ENCODE results near the gene BCL6B.

BCL6B gene

DNA sequence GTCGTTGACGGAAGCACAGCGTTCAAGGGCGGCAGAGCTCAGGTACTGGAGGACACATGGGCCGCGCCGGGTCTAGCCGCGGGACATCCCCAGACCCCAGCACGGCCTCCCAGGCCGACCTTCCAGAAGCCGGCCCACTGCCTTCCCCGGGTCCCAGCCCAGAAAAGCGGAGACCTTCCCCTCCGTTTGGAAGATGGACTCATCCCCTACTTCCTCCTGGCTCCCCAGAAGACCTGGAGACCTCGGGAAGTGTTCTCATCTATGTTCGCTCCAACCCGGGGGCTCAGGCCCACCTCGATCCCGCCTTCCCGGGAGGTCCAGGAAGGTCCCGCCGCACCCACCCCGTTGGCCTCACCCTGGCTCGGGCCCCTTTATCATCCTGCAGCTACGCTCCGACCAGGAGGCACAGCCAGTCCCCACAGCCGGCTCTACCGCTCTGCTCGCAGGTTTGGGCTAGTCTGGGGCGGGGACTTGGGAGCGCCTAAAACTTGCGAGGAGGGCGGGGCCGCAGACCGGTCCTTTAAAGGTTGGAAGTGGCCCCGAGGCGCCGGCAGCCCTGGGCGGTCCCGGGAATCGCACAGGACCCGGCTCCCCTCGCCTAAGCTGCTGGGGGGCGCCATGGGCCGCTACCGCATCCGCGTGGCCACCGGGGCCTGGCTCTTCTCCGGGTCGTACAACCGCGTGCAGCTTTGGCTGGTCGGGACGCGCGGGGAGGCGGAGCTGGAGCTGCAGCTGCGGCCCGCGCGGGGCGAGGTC lies 27.2 kb upstream of the BCL6B start, which contains the start of gene ALOX12:
TSS of gene ALOX12 (plus strand) at position 550 of the 756 bp plus-strand sequence. CDS start at position 619, 69 bp downstream.
- TF ChIP-seq ZBTB7A (IDR thresholded peaks at IDR 0.05; ENCODE audit: low read depth), result no peak
- TF ChIP-seq CREB1 (IDR thresholded peaks at IDR 0.05; ENCODE audit: low read depth), result no peak
- TF ChIP-seq RAD21 (IDR thresholded peaks at IDR 0.05; ENCODE audit: low read depth), result no peak
- TF ChIP-seq FOXM1 (IDR thresholded peaks at IDR 0.05; ENCODE audit: borderline replicate concordance, low read depth), result no peak
- TF ChIP-seq, protein P1, sequence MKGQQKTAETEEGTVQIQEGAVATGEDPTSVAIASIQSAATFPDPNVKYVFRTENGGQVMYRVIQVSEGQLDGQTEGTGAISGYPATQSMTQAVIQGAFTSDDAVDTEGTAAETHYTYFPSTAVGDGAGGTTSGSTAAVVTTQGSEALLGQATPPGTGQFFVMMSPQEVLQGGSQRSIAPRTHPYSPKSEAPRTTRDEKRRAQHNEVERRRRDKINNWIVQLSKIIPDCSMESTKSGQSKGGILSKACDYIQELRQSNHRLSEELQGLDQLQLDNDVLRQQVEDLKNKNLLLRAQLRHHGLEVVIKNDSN (IDR thresholded peaks at IDR 0.05), result no peak
- no peak for TF ChIP-seq TAF1 (IDR thresholded peaks at IDR 0.05; ENCODE audit: low read depth)
- TF ChIP-seq, protein P2, sequence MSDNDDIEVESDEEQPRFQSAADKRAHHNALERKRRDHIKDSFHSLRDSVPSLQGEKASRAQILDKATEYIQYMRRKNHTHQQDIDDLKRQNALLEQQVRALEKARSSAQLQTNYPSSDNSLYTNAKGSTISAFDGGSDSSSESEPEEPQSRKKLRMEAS (IDR thresholded peaks at IDR 0.05), result no peak
- TF ChIP-seq, protein P3, sequence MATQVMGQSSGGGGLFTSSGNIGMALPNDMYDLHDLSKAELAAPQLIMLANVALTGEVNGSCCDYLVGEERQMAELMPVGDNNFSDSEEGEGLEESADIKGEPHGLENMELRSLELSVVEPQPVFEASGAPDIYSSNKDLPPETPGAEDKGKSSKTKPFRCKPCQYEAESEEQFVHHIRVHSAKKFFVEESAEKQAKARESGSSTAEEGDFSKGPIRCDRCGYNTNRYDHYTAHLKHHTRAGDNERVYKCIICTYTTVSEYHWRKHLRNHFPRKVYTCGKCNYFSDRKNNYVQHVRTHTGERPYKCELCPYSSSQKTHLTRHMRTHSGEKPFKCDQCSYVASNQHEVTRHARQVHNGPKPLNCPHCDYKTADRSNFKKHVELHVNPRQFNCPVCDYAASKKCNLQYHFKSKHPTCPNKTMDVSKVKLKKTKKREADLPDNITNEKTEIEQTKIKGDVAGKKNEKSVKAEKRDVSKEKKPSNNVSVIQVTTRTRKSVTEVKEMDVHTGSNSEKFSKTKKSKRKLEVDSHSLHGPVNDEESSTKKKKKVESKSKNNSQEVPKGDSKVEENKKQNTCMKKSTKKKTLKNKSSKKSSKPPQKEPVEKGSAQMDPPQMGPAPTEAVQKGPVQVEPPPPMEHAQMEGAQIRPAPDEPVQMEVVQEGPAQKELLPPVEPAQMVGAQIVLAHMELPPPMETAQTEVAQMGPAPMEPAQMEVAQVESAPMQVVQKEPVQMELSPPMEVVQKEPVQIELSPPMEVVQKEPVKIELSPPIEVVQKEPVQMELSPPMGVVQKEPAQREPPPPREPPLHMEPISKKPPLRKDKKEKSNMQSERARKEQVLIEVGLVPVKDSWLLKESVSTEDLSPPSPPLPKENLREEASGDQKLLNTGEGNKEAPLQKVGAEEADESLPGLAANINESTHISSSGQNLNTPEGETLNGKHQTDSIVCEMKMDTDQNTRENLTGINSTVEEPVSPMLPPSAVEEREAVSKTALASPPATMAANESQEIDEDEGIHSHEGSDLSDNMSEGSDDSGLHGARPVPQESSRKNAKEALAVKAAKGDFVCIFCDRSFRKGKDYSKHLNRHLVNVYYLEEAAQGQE (IDR thresholded peaks at IDR 0.05; ENCODE audit: low read depth), result no peak
- TF ChIP-seq TCF12 (IDR thresholded peaks at IDR 0.05; ENCODE audit: low read depth), result no peak
- TF ChIP-seq CEBPB (IDR thresholded peaks at IDR 0.05), result no peak
- no peak for TF ChIP-seq TEAD4 (IDR thresholded peaks at IDR 0.05)
- TF ChIP-seq EP300 (IDR thresholded peaks at IDR 0.05; ENCODE audit: borderline replicate concordance), result no peak
- no peak for TF ChIP-seq YY1 (IDR thresholded peaks at IDR 0.05; ENCODE audit: low read depth)
- no peak for TF ChIP-seq EGR1 (IDR thresholded peaks at IDR 0.05)
- TF ChIP-seq NFIC (IDR thresholded peaks at IDR 0.05), result no peak

DNA sequence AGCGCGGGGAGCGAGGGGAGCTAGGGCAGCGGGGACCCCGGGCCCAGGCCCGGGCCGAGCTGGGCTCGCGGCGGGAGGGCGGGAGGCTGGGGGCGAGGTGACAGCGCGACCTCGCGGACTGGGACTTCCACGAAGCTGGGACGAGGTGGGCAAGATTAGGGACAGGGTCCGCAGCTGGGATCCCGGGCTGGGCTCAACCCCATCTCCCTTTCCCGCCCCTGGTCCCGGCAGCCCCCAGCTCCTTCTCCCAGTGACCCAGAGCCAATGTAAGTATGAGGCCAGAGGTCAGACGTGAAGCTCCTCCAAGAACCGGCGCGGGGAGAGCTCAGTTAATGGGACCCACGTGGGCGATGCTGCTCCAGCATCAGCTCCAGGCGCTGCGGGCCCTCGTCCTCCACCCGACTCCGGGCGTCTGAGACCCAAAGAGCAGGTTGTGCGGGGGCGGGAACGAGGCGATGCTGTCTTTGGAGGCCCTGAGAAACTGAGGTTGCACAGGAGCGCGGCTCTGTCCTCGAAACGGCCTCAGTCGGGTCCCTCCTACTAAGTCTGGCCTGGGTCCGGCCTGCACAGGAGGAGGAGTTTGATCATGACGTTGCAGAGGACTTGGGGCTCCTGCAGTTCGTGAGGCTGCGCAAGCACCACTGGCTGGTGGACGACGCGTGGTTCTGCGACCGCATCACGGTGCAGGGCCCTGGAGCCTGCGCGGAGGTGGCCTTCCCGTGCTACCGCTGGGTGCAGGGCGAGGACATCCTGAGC lies 26.4 kb upstream of the BCL6B start:
- TF ChIP-seq TCF12 (IDR thresholded peaks at IDR 0.05; ENCODE audit: low read depth), result no peak
- no peak for TF ChIP-seq TEAD4 (IDR thresholded peaks at IDR 0.05)
- TF ChIP-seq, protein P2 (IDR thresholded peaks at IDR 0.05), result no peak
- TF ChIP-seq, protein P1 (IDR thresholded peaks at IDR 0.05), result no peak
- no peak for TF ChIP-seq ZBTB7A (IDR thresholded peaks at IDR 0.05; ENCODE audit: low read depth)
- no peak for TF ChIP-seq CEBPB (IDR thresholded peaks at IDR 0.05)
- TF ChIP-seq EP300 (IDR thresholded peaks at IDR 0.05; ENCODE audit: borderline replicate concordance), result no peak
- TF ChIP-seq, protein P3 (IDR thresholded peaks at IDR 0.05; ENCODE audit: low read depth), result no peak
- no peak for TF ChIP-seq CREB1 (IDR thresholded peaks at IDR 0.05; ENCODE audit: low read depth)
- TF ChIP-seq YY1 (IDR thresholded peaks at IDR 0.05; ENCODE audit: low read depth), result no peak
- no peak for TF ChIP-seq EGR1 (IDR thresholded peaks at IDR 0.05)
- no peak for TF ChIP-seq TAF1 (IDR thresholded peaks at IDR 0.05; ENCODE audit: low read depth)
- TF ChIP-seq FOXM1 (IDR thresholded peaks at IDR 0.05; ENCODE audit: borderline replicate concordance, low read depth), result no peak
- no peak for TF ChIP-seq NFIC (IDR thresholded peaks at IDR 0.05)
- TF ChIP-seq RAD21 (IDR thresholded peaks at IDR 0.05; ENCODE audit: low read depth), result no peak

DNA sequence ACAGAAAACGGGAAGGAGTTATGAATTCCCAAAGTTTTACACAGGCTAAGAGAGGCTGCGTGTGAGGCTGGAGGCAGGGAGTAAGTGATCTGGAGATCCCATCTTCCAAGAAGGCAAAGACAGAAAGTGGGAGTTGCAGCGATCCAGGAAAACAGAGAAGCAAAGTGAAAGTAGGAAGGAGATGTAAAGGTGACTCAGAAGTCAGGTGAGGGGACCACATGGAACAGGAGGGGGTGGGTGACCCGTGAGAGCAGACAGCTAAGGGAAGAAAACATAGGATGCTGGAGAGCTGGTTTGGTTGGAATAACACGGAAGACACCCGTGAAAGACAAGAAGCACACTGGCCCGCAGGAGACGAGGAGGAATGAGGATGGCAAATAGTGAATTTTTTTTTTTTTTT lies 25.7 kb upstream of the BCL6B start:
- no peak for TF ChIP-seq EP300 (IDR thresholded peaks at IDR 0.05; ENCODE audit: borderline replicate concordance)
- TF ChIP-seq, protein P3 (IDR thresholded peaks at IDR 0.05; ENCODE audit: low read depth), result no peak
- no peak for TF ChIP-seq NFIC (IDR thresholded peaks at IDR 0.05)
- no peak for TF ChIP-seq CEBPB (IDR thresholded peaks at IDR 0.05)
- no peak for TF ChIP-seq TEAD4 (IDR thresholded peaks at IDR 0.05)
- no peak for TF ChIP-seq YY1 (IDR thresholded peaks at IDR 0.05; ENCODE audit: low read depth)
- TF ChIP-seq EGR1 (IDR thresholded peaks at IDR 0.05), result no peak
- TF ChIP-seq TCF12 (IDR thresholded peaks at IDR 0.05; ENCODE audit: low read depth), result no peak
- no peak for TF ChIP-seq TAF1 (IDR thresholded peaks at IDR 0.05; ENCODE audit: low read depth)
- no peak for TF ChIP-seq FOXM1 (IDR thresholded peaks at IDR 0.05; ENCODE audit: borderline replicate concordance, low read depth)
- no peak for TF ChIP-seq RAD21 (IDR thresholded peaks at IDR 0.05; ENCODE audit: low read depth)
- no peak for TF ChIP-seq ZBTB7A (IDR thresholded peaks at IDR 0.05; ENCODE audit: low read depth)
- TF ChIP-seq, protein P2 (IDR thresholded peaks at IDR 0.05), result no peak
- no peak for TF ChIP-seq CREB1 (IDR thresholded peaks at IDR 0.05; ENCODE audit: low read depth)
- TF ChIP-seq, protein P1 (IDR thresholded peaks at IDR 0.05), result no peak

All from Ishikawa (cell line).